ENCODE measurements around the gene MYH3.
"Not testable (repeated sequence)": the region's sequence is repeated elsewhere in the genome, so short reads cannot be mapped to it uniquely, and the experiment has no call there.

MYH3 gene

DNA sequence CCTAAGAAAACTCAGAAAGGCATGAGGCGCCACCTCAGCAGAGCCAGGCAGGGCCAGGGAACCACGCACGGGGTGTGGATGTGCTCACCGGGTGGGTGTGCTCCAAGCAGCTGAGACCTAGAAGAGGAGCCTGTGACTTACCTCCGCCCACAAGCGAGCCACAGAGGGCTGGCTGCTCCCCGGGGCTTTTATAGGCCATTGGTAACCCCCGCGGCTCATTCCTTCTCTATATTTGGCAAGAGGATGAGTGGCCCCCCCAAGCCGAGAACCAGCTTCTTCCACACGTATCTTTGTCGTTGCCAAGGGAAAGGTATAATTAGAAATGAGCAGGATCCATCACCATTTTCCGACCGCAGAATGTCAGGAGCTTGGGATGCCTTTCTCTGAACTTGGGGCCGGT lies at the start of gene MYH3:
Gene MYH3, minus strand, starts transcription at position 162 of the 400 bp plus-strand sequence. CDS start 2,245 bp downstream, outside the sequence.
- DNase-seq (ENCODE audit: low read depth) = no peak

DNA sequence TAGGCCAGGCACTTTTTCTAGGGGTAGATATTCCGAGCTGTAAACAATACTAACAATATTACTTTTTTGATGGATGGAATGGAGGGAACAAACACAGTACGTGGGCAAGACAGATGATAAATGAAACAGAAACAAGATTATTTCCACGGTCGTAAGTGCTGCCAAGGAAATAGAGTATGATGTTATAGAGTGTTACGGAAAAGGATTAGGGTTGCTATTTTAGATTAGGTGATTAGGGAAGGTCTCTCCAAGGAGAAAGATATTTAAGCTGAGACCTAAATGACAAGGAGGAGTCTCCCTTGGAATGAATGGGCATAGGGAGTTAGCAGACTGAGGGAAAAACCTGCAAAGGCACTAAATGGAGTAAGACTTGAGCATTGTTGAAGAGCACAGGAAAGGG lies 48.6 kb upstream of the MYH3 start:
- no peak for DNase-seq (ENCODE audit: low read depth)

DNA sequence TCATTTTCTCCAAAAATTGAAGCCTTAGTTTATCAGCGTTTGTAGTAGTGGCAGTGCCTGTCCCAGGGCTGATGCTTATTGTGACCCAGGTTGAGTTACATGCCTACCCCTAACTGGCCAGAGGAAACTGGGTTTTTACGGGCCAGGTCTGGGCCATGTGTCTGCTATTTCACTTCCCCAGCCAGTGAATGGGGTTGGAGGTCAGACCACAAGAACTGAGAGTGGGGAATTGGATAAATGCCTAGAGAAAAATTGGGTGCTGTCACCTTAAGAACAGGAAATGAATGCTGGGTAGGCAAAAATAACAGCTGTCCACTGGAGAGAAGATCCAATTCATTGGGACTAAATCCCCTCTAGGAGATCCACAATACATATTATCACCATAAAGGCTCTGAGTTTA lies 45.5 kb upstream of the MYH3 start:
- DNase-seq (ENCODE audit: low read depth) = no peak

GRCh38 chr17:10699856-10700255 lies 42.7 kb upstream of the MYH3 start:
- no peak for DNase-seq (ENCODE audit: low read depth)

GRCh38 chr17:10698096-10698818 lies 41.1 kb upstream of the MYH3 start:
- DNase-seq (ENCODE audit: low read depth) = no peak

GRCh38 chr17:10697092-10698081 lies 40.3 kb upstream of the MYH3 start, which contains the start of the genes ADPRM and SCO1:
ADPRM (plus strand) TSS chr17:10697594; CDS start chr17:10704927, 7,333 bp downstream.
SCO1 (minus strand) TSS chr17:10697533; CDS start chr17:10697507, 26 bp downstream.
- peak; percentile 87 for DNase-seq (ENCODE audit: low read depth)

DNA sequence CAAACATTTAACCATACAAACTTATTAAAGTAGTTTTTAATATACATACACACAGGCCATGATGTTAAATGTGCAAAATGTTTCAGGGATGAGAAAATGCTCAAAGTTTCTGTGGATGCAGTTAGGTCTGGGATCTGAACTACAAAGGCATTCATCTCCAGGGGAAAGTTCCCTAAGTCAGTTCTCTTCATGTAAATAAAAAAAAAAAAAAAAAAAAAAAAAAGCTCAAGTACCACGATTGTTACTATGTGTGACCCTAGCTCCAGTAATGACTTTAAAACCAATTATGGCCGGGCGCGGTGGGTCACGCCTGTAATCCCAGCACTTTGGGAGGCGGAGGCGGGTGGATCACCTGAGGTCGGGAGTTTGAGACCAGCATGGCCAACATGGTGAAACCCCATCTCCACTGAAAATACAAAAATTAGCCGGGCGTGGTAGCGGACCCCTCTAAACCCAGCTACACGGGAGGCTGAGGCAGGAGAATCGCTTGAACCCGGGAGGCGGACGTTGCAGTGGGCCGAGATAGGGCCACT lies 38.8 kb upstream of the MYH3 start:
- not testable (repeated sequence) for DNase-seq (ENCODE audit: low read depth)

GRCh38 chr17:10687499-10687898 lies 30.4 kb upstream of the MYH3 start:
- DNase-seq (ENCODE audit: low read depth) = no peak

DNA sequence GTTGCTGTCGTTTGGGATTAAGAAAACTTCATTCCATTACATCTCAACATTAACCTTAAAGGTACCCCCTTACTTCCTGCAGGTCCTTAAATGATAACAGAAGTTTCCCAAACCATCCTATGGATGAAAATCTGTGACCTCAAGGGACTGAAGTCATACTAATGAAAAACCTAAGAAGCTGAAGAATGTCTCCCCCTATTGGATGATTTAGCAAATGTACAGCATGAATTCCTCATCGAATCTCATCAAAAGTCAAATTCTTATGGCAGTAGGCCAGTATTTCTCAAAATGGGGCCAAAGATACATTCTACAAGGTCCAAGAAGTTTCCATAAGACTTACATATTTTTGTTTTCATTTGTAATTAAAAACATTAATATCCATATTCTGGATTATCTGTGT lies 26.7 kb upstream of the MYH3 start:
- no peak for DNase-seq (ENCODE audit: low read depth)

DNA sequence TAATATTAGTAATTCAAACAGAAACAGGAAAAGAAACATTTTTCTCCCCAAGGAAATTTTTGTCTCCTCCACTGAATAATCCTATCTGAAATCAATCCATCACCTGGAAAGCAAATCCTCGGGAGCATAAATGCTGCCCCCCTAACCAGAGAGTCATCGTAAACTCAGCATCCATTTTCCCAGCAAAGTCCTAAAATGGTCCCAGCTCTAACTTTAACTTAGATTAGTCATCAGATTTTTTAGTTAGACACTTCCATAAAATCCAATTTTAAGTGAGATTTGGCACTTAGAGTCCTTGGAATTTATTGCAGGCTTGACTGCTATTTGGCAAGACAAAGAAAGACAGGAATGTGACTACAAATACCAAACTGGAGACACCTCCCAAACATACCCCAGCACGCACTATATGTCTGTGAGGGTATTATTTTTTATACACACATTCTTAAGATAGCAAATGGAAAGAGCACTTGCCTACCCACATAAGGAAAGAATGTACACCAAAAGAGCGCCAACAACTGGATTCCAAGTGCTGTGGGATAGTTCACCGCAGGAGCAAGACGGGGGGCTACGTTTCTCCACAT lies 24.8 kb upstream of the MYH3 start:
- DNase-seq (ENCODE audit: low read depth) = peak; percentile 60

DNA sequence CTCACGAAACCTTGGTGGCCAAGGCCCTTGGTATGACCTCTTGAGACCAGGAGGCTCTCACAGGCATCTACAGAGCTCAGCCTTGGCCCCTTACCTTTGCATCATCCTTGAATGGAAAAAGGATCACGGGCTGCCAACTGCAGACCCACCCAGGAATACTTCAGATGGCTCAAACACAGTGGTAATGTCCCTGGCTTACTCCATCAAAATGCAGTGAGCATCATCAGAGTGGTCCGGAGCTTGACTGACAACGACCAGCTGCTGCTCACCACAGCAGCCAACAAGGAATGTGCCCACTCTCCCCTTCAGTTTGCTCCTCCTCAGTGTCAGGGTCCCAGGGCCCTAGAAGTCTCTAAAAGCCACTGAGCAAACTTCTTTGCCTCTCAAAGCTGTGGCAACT lies 17.6 kb upstream of the MYH3 start:
- DNase-seq (ENCODE audit: low read depth) = no peak

DNA sequence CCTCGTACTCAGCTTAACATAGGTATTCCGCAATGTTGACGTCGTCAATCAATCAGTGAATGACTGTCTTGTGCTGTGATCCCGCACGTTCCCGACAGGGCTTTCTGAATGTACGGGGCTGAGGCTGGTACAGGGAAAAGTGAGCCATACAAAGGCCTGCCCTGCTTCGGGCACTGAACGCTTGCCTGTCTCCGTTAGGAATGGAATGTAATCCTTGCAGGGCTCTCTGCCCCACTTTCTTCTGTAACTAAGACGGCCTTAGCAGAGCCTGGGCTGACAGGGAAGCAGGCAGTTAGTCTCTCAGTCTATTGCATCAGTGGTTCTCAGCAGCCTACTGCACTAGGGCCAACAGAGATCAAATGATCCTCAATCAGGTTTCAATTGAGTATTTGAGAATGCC lies 16.2 kb upstream of the MYH3 start:
- DNase-seq (ENCODE audit: low read depth) = no peak

- DNase-seq (ENCODE audit: low read depth) = peak; percentile 30
Measured at GRCh38 chr17:10668775-10669174, 11.7 kb upstream of the MYH3 start.

DNA sequence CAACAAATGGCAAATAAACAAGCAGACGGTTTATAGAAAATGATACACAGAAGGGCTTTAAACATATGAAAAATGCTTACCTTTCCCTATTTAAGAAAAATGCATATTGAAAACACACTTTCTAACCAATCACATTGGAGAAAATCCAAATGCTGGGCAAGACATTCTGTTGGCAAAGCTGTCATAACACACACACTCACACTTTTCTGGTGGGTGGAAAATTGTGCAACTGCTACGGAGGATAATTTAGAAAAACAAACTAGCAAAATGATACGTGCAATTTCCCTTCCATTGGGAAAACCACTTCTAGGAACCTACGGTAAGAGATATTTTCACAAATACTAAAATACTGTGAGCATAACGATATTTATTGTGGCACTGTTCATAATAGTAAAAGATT lies 9.8 kb upstream of the MYH3 start:
- no peak for DNase-seq (ENCODE audit: low read depth)

GRCh38 chr17:10664571-10664970 lies 7.5 kb upstream of the MYH3 start:
- DNase-seq (ENCODE audit: low read depth) = no peak

DNA sequence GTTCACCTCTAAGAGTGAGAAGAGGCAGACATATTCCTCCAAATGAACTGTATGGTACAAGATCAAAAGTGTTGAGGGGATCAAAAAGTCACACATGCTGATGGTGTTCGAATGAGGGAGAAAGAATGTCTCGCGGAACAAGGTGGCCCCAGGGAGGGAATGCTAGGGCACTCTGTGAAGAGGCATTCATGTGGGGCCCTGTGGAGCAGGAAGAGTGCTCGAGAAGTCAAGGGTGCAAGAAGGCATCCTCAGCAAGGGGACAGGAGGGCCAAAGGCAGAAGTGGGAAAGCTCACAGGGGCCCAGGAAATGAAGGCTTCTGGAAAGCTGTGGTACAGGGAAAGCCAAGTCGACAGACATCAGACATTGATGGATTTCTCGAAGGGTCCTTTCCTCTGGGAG lies 6.1 kb upstream of the MYH3 start:
- DNase-seq (ENCODE audit: low read depth) = no peak

- DNase-seq (ENCODE audit: low read depth) = no peak
Measured at GRCh38 chr17:10661437-10661836, 4.3 kb upstream of the MYH3 start.

- no peak for DNase-seq (ENCODE audit: low read depth)
Measured at GRCh38 chr17:10657879-10658278, 770 bp upstream of the MYH3 start.

- DNase-seq (ENCODE audit: low read depth) = no peak
Measured at GRCh38 chr17:10653987-10654386, 3.1 kb downstream of the MYH3 start.

DNA sequence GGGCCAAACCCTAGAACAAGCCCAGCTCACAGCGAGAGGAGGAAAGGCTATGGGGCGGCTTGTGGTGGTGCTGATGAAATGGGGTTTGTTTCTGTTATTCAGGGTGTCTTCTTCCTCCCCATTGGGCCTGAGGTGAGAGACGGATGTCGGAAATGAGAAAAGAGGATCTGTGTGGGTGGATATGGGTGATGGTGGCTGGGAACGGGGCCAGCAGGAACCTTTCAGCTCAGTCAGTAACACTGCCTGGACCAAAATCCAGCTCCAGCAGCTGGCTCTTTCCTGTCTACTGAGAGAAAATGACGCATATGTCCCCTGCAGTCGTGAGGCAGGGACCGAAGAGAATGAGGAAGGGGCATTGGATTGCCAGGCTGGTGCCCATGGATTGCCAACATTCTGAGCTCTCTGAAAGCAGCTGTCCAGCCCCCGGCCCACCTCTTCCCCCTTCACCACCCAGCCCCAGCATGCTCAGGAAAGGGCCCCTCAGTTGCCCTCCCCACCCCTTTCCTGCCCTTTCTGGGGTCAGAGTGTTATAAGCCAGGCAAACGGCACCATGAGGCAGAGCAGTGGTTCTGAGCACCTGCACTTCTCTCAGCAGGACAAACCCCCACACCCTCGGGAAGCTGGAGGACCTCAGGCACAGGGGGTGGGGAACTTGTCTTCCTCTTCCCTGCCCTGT lies 4.0 kb downstream of the MYH3 start:
- DNase-seq (ENCODE audit: low read depth) = no peak

DNA sequence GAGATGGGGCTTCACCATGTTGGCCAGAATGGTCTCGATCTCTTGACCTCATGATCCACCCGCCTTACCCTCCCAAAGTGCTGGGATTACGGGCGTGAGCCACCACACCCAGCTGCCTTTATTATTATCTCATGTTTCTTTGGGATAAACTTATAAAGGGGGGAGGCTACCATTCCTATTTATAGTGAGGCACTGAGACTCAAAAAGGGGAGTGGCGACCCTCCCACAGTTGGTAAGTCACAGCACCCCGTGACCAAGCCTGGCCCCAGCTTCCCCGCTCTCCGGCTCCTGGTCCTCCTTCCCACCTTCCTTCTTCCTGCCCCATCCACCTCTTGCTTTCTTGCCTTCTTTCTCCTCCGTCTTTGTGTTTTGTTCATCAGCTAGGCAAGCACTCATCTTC lies 5.2 kb downstream of the MYH3 start:
- DNase-seq (ENCODE audit: low read depth) = no peak

- DNase-seq (ENCODE audit: low read depth) = no peak
Measured at GRCh38 chr17:10649602-10650001, 7.5 kb downstream of the MYH3 start.
